ENCODE data around the gene KCNMB3. TPM values are rescaled to one million over a fixed set of nuclear protein-coding genes. Genes with fewer than 3 reads are reported as not detected.

KCNMB3 gene
- total and polyA plus RNA-seq, 2 of the 8 experiments (the other 6 are each of a cell fraction or from before 2014, with no cell fraction given) = 1.7 to 2.0 TPM

GRCh38 chr3:179229177-179229576 is 21.7 kb downstream of the KCNMB3 start:
- H3K23ac ChIP-seq (ENCODE audit: insufficient read length) = no peak overlapping the region
- H2BK12ac ChIP-seq (ENCODE audit: low read depth, low read length) = no peak overlapping the region
- POLR2A ChIA-PET (ENCODE audit: partially characterized antibody) = no interaction called here
- no peak overlapping the region for H2BK5ac ChIP-seq (ENCODE audit: low read depth, low read length)
- H3K9me3 ChIP-seq (ENCODE audit: insufficient read depth in 2 of 2, low read depth in 1 of 2, low read length in 1 of 2) = no peaks in the 10 kb centered on the region
- no peak overlapping the region for H2AK5ac ChIP-seq (ENCODE audit: low read depth, low read length)
- no peaks in the 10 kb centered on the region for H3K27me3 ChIP-seq (replicated peaks in 1 of 4; ENCODE audit: control insufficient read depth in 3 of 4, extremely low read depth in 1 of 4, insufficient read depth in 3 of 4, low read length in 3 of 4)
- H3K36me3 ChIP-seq (ENCODE audit: control insufficient read depth in 2 of 4, insufficient read depth in 4 of 4, low read length in 3 of 4) = peaks cover 0 to 20% (median 7%) of the 10 kb centered on the region in 4 experiments; a peak in 3 of 8 replicates
- H3K9ac ChIP-seq (replicated peaks in 1 of 4; ENCODE audit: extremely low read depth in 1 of 4, low read depth in 3 of 4, low read length in 3 of 4) = no peak overlapping the region
- H4K91ac ChIP-seq (replicated peaks; ENCODE audit: insufficient read length, low read length) = no peak overlapping the region
- H3K27ac ChIP-seq (ENCODE audit: low read depth, low read length) = no peak overlapping the region
- CTCF ChIA-PET (ENCODE audit: partially characterized antibody) = no interaction called here
- H2AFZ ChIP-seq (ENCODE audit: low read length) = no peak overlapping the region
- H3K4ac ChIP-seq (replicated peaks; ENCODE audit: insufficient read length, low read depth, low read length) = no peak overlapping the region
- no peak overlapping the region for H3K4me3 ChIP-seq (ENCODE audit: extremely low read depth in 1 of 4, insufficient read depth in 2 of 4, low read depth in 3 of 4, low read length in 4 of 4)
- FAIRE-seq (no peak), DNase-seq (ENCODE audit: low read depth in 1 of 2, low spot score in 2 of 2) (no peak)
- H3K23me2 ChIP-seq (ENCODE audit: low read depth, low read length) = no peaks in the 10 kb centered on the region
- H4K20me1 ChIP-seq (replicated peaks in 1 of 2; ENCODE audit: control insufficient read depth in 1 of 2, insufficient read depth in 2 of 2, low read length in 2 of 2) = no peaks in the 10 kb centered on the region
- H4K5ac ChIP-seq (ENCODE audit: insufficient read length, low read depth, low read length) = no peak overlapping the region
- no peak overlapping the region for H3K4me2 ChIP-seq (ENCODE audit: insufficient read depth in 1 of 2, low read depth in 2 of 2, low read length in 2 of 2)
- WGBS, 2 experiments (ENCODE audit: extremely low coverage in 1 of 2, insufficient coverage in 1 of 2, insufficient read length in 1 of 2, insufficient replicate concordance in 2 of 2, low coverage in 1 of 2, low lambda C conversion rate in 2 of 2, missing lambda C conversion rate in 1 of 2) = 84% methylated on average over 5 of the region's 5 CpGs; no CpG with 5 or more reads in 1 of the 2 experiments
- H2BK15ac ChIP-seq (ENCODE audit: low read length) = no peak overlapping the region
- no peak overlapping the region for H2BK120ac ChIP-seq (replicated peaks; ENCODE audit: low read depth, low read length)
- H3K14ac ChIP-seq (ENCODE audit: insufficient read length) = no peak overlapping the region
- no peak overlapping the region for H4K8ac ChIP-seq (ENCODE audit: extremely low read depth, insufficient read depth, low read length)
- no peaks in the 10 kb centered on the region for H3K79me1 ChIP-seq (ENCODE audit: low read depth, low read length)
- H3K79me2 ChIP-seq (ENCODE audit: control insufficient read depth in 1 of 2, insufficient read depth in 2 of 2, low read length in 2 of 2) = no peaks in the 10 kb centered on the region
- no peak overlapping the region for H2BK20ac ChIP-seq (ENCODE audit: low read length)
- no peak overlapping the region for H3K56ac ChIP-seq (replicated peaks; ENCODE audit: insufficient read length, low read depth, low read length)
- no peak overlapping the region for H3K18ac ChIP-seq (ENCODE audit: extremely low read depth, low read length)
- TF ChIP-seq GTF2F1 (IDR thresholded peaks at IDR 0.05; ENCODE audit: borderline replicate concordance, low read depth, low read length) (no peak), CTBP2 (IDR thresholded peaks at IDR 0.05; ENCODE audit: borderline replicate concordance, insufficient read depth, insufficient read length, low read length) (no peak), HDAC6 (IDR thresholded peaks at IDR 0.05; ENCODE audit: low read depth, low read length) (no peak), CREB1 (IDR thresholded peaks at IDR 0.05) (no peak), SP4 (IDR thresholded peaks at IDR 0.05; ENCODE audit: low read length) (no peak), FOSL1 (IDR thresholded peaks at IDR 0.05; ENCODE audit: insufficient read depth, low read depth, low read length) (no peak), SIRT6 (IDR thresholded peaks at IDR 0.05; ENCODE audit: low read length) (no peak), BRCA1 (IDR thresholded peaks at IDR 0.05; ENCODE audit: low read depth, low read length) (no peak), RBBP5 (IDR thresholded peaks at IDR 0.05; ENCODE audit: borderline replicate concordance, low read depth, low read length) (no peak), HDAC2 (IDR thresholded peaks at IDR 0.05; ENCODE audit: borderline replicate concordance in 1 of 2, low read depth in 2 of 2, low read length in 2 of 2) (no peak), TBP (IDR thresholded peaks at IDR 0.05; ENCODE audit: low read depth, low read length) (no peak), NANOG (IDR thresholded peaks at IDR 0.05; ENCODE audit: insufficient read depth, low read depth, low read length, poor library complexity, severe bottlenecking) (no peak), KDM5A (IDR thresholded peaks at IDR 0.05; ENCODE audit: low read length) (no peak)
- H3K4me1 ChIP-seq (replicated peaks in 1 of 4; ENCODE audit: control insufficient read depth in 3 of 4, insufficient read depth in 4 of 4, low read length in 3 of 4) = no peaks in the 10 kb centered on the region
